PC-9 (cell line): ENCODE measurements around the gene RNH1. TPM values are rescaled to one million over a fixed set of nuclear protein-coding genes. Genes with fewer than 3 reads are reported as not detected.

Source experiments
- BruUV-seq: library from RNA; stranded (reverse); fragments of 400-500 nt; replicated peaks from 2 replicates; lab custom pipeline; 2021; lab: Mats Ljungman, UMichigan
- CTCF ChIA-PET: fragments of 300-600 bp; sonication (Branson Sonifier 250); formaldehyde crosslinking; loops from one replicate; lab custom pipeline; 2022; ENCODE audit warnings: antibody characterized with exemption; lab: Charles Lee
- POLR2A ChIA-PET: fragments of 300-600 bp; sonication (Branson Sonifier 250); formaldehyde crosslinking; loops from one replicate; lab custom pipeline; 2022; ENCODE audit warnings: antibody characterized with exemption; ENCODE audit not compliant: unreplicated experiment; lab: Charles Lee
- DNase-seq, 2 experiments: peaks; one replicate each; pipeline versions ENCODE4 v3.0.0 to v3.0.0-alpha.2; 2015 to 2022; ENCODE audit warnings: mixed read lengths in 1 of 2
- H2AFZ ChIP-seq: fragments of 200-600 bp; sonication (generic); 2 replicates; pipeline ENCODE4 v1.8.1; 2017; ENCODE audit warnings: antibody characterized with exemption
- H3F3A ChIP-seq: fragments of 200-600 bp; sonication (generic); 2 replicates; pipeline ENCODE4 v1.8.1; 2017; ENCODE audit warnings: antibody characterized with exemption, mild to moderate bottlenecking, low read depth; ENCODE audit not compliant: insufficient read depth
- H3K27ac ChIP-seq: fragments of 200-600 bp; sonication (generic); 2 replicates; pipeline ENCODE4 v1.6.1; 2016; ENCODE audit warnings: mixed run types
- H3K27me3 ChIP-seq: fragments of 200-600 bp; sonication (generic); 2 replicates; pipeline ENCODE4 v1.6.1; 2016; ENCODE audit warnings: low read depth, mixed run types; ENCODE audit not compliant: insufficient read depth
- H3K36me3 ChIP-seq: fragments of 200-600 bp; sonication (generic); 2 replicates; pipeline ENCODE4 v1.6.1; 2016; ENCODE audit warnings: low read depth, mixed run types
- H3K4me1 ChIP-seq: fragments of 200-600 bp; sonication (generic); replicated peaks from 2 replicates; pipeline ENCODE4 v1.6.1; 2016; ENCODE audit warnings: mixed run types; ENCODE audit not compliant: insufficient read depth
- H3K4me2 ChIP-seq: fragments of 200-600 bp; sonication (generic); 2 replicates; pipeline ENCODE4 v1.6.1; 2017; ENCODE audit warnings: mixed run types
- H3K4me3 ChIP-seq: fragments of 200-600 bp; sonication (generic); 2 replicates; pipeline ENCODE4 v1.6.1; 2016; ENCODE audit warnings: mixed run types
- H3K79me2 ChIP-seq: fragments of 200-600 bp; sonication (generic); 2 replicates; pipeline ENCODE4 v1.6.1; 2017; ENCODE audit warnings: low read depth, mixed run types
- H3K9me2 ChIP-seq: fragments of 200-600 bp; sonication (generic); 2 replicates; pipeline ENCODE4 v1.8.1; 2017; ENCODE audit warnings: mild to moderate bottlenecking; ENCODE audit not compliant: insufficient read depth
- H3K9me3 ChIP-seq: fragments of 200-600 bp; sonication (generic); 2 replicates; pipeline ENCODE4 v1.8.1; 2016; ENCODE audit warnings: low read depth; ENCODE audit not compliant: insufficient read depth
- H4K20me1 ChIP-seq: fragments of 200-600 bp; sonication (generic); 2 replicates; pipeline ENCODE4 v1.8.1; 2017; ENCODE audit not compliant: insufficient read depth
- CTCF ChIP-seq: fragments of 200-600 bp; sonication (generic); conservative IDR thresholded peaks from 2 replicates; pipeline ENCODE4 v1.6.1; 2017; ENCODE audit warnings: mixed run types, antibody characterized with exemption, mild to moderate bottlenecking, moderate library complexity
- EZH2 ChIP-seq: fragments of 200-600 bp; sonication (generic); IDR thresholded peaks from 2 replicates; pipeline ENCODE4 v1.8.0; 2017; ENCODE audit warnings: antibody characterized with exemption, low read depth
- intact Hi-C: fragments of 100-400 bp; cut with micrococcal nuclease; formaldehyde crosslinking; loops from one replicate; pipeline ENCODE4 v1.10.0; 2022; ENCODE audit not compliant: unreplicated experiment
- total RNA-seq: library from RNA; stranded (reverse); gene quantifications from 2 replicates; pipeline ENCODE4 v1.2.3, GENCODE V29; 2021

RNH1 gene
- total RNA-seq, 1 experiment from 2014 or later: 87.8 TPM

GRCh38 chr11:472816-473215 lies 34.2 kb downstream of the RNH1 start:
- no peaks in the 10 kb centered on the region for H3K4me1 ChIP-seq
- BruUV-seq: no TSS peak
- ChIA-PET CTCF (no interaction called here), POLR2A (no interaction called here)
- DNase-seq: no peak
- H3K36me3 ChIP-seq: no peaks in the 10 kb centered on the region
- no peak overlapping the region for H3K27ac ChIP-seq
- H3K4me3 ChIP-seq: no peak overlapping the region
- TF ChIP-seq EZH2: no peak
- no peak for TF ChIP-seq CTCF
- no peaks in the 10 kb centered on the region for H3F3A ChIP-seq
- no peak overlapping the region for H3K4me2 ChIP-seq
- no peaks in the 10 kb centered on the region for H4K20me1 ChIP-seq
- no peaks in the 10 kb centered on the region for H3K9me2 ChIP-seq
- intact Hi-C loops: no loop called here
- H3K9me3 ChIP-seq: no peaks in the 10 kb centered on the region
- no peaks in the 10 kb centered on the region for H3K79me2 ChIP-seq
- no peak overlapping the region for H2AFZ ChIP-seq
- no peaks in the 10 kb centered on the region for H3K27me3 ChIP-seq

GRCh38 chr11:472272-472671 lies 34.8 kb downstream of the RNH1 start:
- Histone ChIP-seq H3K36me3 (no peaks in the 10 kb centered on the region), H3K79me2 (no peaks in the 10 kb centered on the region), H2AFZ (no peak overlapping the region), H3K4me1 (no peaks in the 10 kb centered on the region), H3K4me2 (no peak overlapping the region), H3K27ac (no peak overlapping the region), H3K9me2 (no peaks in the 10 kb centered on the region), H4K20me1 (no peaks in the 10 kb centered on the region), H3K4me3 (no peak overlapping the region), H3F3A (no peaks in the 10 kb centered on the region), H3K27me3 (no peaks in the 10 kb centered on the region), H3K9me3 (no peaks in the 10 kb centered on the region)
- intact Hi-C loops: no loop called here
- POLR2A ChIA-PET: no interaction called here
- TF ChIP-seq EZH2: no peak
- no peak for TF ChIP-seq CTCF
- BruUV-seq: no TSS peak
- CTCF ChIA-PET: no interaction called here
- no peak for DNase-seq

DNA sequence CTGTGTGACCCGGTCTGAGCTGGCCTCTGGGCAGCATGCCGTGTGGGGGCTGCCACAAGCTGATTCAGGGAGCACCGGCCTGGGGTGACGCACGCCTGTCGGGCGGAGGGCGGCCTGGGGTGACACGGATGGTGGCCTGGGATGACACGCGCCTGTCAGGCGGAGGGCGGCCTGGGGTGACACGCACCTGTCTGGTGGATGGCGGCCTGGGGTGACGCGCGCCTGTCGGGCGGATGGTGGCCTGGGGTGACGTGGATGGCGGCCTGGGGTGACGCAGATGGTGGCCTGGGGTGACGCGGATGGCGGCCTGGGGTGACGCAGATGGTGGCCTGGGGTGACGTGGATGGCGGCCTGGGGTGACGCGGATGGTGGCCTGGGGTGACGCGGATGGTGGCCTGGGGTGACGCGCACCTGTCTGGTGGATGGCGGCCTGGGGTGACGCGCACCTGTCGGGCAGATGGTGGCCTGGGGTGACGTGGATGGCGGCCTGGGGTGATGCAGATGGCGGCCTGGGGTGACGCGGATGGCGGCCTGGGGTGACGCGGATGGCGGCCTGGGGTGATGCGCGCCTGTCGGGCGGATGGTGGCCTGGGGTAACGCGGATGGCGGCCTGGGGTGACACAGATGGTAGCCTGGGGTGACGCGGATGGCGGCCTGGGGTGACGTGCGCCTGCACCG lies 35.4 kb downstream of the RNH1 start:
- Histone ChIP-seq H3K79me2 (0 out of 2 replicates have a peak, but pooled peaks cover 3% of the 10 kb centered on the region), H4K20me1 (no peaks in the 10 kb centered on the region), H3K9me2 (no peaks in the 10 kb centered on the region), H3K4me3 (no peak overlapping the region), H3K27me3 (no peaks in the 10 kb centered on the region), H3K36me3 (no peaks in the 10 kb centered on the region), H3K4me1 (peaks cover 6% of the 10 kb centered on the region; the same call in 1 of the 2 replicates), H3F3A (no peaks in the 10 kb centered on the region), H2AFZ (no peak overlapping the region), H3K27ac (no peak overlapping the region), H3K9me3 (no peaks in the 10 kb centered on the region), H3K4me2 (no peak overlapping the region)
- TF ChIP-seq CTCF: no peak
- TF ChIP-seq EZH2: no peak
- BruUV-seq: no TSS peak
- POLR2A ChIA-PET: no interaction called here
- no peak for DNase-seq
- CTCF ChIA-PET: no interaction called here
- intact Hi-C loops: no loop called here
